AG08395 (cell line): ENCODE data around the gene LEUTX.
"Not testable (repeated sequence)": the region's sequence is repeated elsewhere in the genome, so short reads cannot be mapped to it uniquely, and the experiment has no call there.

Experiments
- DNase-seq: peaks from one replicate; pipeline ENCODE4 v3.0.0; 2012; ENCODE audit warnings: mixed read lengths, low spot score

The LEUTX gene

GRCh38 chr19:39780894-39781293 is 2.2 kb downstream of the LEUTX start:
- no peak for DNase-seq

GRCh38 chr19:39788244-39788643 is 9.6 kb downstream of the LEUTX start:
- no peak for DNase-seq

DNA sequence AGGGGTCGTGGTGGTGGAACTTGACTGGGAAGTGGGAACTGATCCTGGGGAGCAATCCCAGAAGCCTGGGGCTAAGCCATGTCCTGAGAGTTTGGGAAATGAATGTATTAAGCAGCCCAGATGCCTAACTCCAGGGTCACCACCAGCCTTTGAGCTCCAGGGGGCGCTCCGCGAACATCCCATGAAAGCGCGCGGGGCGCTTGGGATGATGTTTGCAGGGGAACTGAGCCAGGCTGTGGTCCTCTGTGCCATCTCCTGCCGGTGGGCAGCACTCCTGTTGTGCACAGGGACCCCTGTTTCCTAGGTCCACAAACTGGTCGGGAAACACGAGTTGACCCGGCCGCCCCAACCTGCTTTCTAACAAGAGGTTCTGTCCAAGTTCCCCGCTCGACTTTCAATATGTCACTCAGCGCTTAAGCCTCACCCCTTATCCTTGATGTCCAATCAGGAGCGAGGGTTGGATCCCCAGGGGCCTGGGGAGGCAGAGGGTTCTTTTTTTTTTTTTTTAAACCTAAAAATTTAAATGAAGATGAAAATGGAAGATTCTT is 14.4 kb downstream of the LEUTX start:
- peak; percentile 94 for DNase-seq

DNA sequence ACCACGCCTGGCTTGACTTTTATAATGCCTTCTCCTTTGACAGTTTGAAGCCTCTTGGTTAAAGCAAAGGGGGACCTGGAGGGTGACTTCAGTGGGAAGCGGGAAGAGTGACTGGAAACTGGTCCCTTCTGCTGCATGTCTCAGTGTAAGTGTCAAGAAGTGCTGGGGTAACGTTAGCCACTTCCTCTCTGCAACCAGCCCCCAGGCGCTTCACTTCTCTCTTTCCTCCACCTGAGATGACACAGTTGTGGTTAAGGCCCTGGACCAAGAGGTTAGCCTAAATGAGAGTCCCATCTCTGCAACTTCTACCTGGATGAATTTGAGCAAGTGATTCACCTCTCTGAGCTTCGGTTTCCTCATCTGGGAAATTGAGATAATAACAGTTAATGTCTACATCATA is 16.3 kb downstream of the LEUTX start:
- no peak for DNase-seq

DNA sequence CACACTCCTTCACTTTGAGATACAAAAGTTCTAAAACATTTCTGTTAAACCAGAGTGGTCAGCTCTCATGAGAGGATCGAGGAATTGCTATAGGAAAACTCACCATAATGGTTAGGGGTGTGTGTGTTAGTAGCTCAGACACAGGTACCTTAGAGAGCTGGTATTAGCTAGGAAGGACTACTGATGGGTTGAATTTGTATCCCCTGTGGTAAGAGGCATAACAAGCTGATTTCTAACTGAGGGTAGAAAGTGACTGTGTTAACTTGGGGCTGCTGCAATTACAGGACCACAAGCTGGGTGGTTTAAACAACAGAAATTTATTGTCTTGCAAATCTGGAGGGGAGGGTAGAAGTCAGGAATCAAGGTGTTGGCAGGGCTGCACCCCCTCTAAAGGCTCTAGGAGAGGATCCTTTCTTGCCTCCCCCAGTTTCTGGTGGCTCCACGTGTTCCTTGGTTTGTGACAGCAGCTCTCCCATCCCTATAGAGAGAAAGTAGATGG is 17.4 kb downstream of the LEUTX start:
- no peak for DNase-seq

GRCh38 chr19:39797083-39797482 is 18.4 kb downstream of the LEUTX start:
- DNase-seq: no peak

DNA sequence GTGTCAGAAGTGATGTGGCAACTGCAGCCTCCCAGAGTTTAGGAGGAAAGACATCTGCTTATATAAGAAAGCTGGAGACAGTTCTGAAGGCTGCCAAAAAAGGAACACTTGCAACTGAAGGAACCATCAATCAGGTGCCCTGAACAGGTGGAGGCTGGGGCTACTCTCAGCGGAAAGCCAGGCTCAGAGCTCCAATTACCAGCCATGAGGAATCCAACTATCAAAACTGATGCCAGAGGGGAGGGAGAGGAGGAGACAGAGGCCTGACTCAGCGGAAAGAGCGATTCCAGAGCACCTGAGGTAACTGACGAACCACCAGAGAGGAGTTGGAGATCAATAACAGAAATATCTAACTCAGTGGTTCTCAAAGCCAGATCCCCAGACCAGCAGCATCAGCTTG is 24.3 kb downstream of the LEUTX start:
- DNase-seq: no peak

DNA sequence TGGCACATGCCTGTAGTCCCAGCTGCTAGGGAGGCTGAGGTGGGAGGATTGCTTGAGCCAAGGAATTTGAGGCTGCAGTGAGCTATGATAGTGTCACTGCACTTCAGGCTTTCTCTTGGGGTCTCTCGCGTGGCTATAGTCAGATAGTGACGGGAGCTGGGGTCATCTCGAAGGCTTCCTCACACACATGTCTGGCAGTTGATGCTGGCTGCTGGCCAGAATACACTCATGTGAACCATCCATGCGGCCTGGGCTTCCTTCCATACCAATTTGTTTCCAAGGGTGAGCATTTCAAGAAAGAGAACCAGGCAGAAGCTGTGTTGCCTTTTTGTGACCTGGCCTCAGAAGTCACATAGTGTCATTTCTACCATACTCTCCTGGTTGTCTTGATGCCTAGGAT is 26.4 kb downstream of the LEUTX start:
- DNase-seq: no peak

DNA sequence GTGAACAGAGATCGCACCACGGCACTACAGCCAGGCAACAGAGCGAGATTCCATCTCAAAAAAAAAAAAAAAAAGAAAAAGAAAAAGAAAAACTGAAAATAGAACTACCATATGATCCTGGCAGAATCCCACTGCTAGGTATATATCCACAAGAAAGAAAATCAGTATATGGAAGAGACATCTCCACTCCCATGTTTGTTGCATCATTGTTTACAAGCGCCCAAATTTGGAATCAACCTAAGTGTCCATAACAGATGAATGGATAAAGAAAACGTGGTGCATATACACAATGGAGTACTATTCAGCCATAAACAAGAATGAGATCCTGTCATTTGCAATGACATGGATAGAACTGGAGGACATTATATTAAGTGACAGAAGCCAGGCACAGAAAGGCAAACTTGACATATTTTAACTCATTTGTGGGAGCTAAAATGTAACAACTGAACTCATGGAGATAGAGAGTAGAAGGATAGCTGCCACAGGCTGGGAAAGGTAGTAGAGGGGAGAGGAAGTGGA is 29.3 kb downstream of the LEUTX start:
- no peak for DNase-seq

DNA sequence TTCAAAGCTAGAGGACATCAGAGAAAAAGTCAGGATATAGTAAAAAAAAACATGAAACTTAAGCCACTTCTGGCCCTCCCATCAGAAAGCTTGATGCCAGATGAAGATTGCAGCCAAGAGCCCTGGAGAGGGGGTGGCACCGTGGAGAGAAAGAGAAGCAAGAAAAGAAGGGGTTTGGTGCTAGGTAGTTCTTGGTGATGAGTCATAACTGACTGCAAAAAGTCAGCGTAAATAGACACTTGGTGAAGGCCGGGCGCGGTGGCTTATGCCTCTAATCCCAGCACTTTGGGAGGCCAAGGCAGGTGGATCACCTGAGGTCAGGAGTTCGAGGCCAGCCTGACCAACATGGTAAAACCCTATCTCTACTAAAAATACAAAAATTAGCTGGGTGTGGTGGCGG is 30.0 kb downstream of the LEUTX start:
- not testable (repeated sequence) for DNase-seq

GRCh38 chr19:39809368-39809767 is 30.7 kb downstream of the LEUTX start:
- no peak for DNase-seq

DNA sequence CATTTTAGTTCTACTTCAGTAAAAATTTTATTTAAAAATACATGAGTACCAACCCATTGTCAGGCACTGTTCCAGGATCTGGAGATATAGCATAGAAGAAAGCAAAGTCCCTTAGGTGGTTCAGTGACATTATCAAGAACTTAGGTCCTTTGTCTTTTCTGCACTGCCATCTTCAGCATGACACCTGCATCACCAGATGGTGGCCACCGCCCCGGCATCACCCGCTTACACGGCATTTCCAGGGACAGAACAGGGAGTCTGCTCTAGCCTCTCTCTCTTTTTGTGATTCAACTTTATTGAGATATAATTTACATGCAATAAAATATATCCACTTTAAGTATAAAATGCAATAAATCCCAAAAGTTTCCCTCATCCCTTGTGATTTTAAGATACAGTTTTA is 31.8 kb downstream of the LEUTX start:
- no peak for DNase-seq

DNA sequence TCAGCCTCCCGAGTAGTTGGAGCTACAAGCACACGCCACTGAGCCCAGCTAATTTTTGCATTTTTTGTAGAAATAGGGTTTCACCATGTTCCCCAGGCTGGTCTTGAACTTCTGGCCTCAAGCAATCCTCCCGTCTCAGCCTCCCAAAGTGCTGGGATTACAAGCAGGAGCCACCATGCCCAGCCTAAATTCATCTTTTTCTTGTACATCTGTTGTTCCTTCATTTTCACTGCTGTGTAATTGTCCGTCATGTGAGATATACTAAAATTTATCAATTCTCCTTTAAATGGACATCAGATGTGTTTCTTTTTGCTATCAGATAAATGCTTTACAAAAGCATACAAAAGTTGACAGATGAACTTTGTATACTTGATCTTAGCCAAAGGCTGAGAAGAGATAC is 32.4 kb downstream of the LEUTX start:
- no peak for DNase-seq

- DNase-seq: no peak
Measured at GRCh38 chr19:39813264-39813993, 34.8 kb downstream of the LEUTX start.

GRCh38 chr19:39814111-39814510 is 35.5 kb downstream of the LEUTX start:
- DNase-seq: not testable (repeated sequence)

DNA sequence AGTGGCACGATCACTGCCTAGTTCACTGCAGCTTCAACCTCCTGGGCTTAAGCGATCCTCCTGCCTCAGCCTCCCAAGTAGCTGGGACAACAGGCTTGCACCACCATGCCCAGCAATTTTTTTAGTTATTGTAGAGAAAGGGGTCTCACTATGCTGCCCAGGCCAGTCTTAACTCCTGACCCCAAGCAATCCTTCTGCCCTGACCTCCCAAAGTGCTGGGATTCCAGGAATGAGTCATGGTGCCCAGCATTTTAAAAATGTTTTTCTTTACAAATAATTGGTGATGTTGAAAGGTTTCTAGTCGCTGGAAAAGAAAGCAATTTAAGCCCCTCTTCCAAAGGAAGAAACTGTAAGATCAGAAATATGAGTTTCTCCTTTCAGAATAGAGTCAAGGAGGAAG is 35.9 kb downstream of the LEUTX start:
- DNase-seq: no peak

GRCh38 chr19:39816287-39817048 is 37.8 kb downstream of the LEUTX start:
- no peak for DNase-seq

DNA sequence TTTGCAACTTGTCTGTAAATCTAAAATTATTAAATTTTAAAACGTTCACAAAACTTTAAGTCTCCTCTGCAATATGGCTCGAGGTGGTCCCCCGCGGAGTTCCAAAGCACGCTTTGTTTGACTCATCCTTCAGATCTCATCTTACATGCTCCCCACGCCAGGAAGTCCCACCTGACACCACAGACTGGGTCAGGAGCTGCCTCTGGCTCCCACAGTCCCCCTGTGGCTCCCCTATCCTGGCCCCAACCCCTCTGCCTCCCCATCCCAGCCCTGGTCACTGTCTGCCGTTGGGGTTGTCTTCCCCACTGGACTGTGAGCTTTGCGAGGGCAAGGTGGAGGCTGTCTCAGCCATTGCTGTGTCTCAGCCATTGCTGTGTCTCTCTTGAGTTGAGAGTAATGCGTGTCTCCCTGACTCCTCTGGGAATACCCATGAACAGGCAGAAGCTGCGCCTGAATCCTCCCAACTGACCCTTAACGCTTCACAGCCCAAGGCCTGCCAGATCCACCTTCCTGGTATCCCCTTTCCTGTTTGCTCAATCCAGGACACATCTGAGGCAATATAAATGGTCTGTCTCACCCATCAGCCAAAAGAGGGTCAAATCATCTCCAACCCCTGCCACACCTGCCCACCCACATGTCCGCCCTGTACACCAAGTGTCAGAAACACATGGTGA is 39.4 kb downstream of the LEUTX start:
- DNase-seq: no peak

GRCh38 chr19:39818626-39819097 is 40.0 kb downstream of the LEUTX start:
- DNase-seq: no peak

DNA sequence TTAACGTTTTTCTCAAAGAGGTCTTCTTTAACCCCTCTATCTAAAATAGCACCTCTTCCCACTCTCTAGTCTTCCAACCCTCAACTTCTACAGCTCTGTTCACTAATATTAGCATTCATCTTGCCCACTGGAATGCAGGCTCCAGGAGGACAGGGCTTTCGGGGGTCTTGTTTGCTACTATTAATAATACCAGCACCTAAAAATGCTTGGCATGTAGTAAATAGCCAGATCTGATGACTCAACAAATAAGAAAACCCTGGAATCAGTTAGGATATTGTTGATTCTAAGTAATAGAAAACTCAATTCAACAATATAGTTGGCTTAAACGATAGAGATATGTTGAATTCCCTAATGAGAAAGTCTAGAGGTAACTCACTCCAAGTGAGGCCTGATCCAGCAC is 41.1 kb downstream of the LEUTX start:
- no peak for DNase-seq

DNA sequence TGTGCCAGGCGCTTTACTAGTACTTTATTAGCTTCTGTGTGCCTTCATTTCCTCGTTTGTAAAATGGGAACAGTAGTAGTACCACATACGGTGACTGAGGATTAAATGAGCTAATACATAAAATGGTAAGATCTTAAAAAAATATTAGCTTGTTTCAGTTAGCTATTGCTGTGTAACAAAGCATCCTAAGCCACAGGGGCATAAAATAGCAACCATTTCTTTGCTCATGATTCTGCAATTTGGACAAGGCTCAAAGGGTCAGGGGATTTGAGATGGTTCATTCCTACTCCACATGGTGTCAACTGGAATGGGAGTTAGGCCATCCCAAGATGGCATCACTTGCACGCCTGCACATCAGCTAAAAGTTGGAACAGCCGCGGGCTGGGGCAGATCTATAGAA is 42.0 kb downstream of the LEUTX start:
- DNase-seq: no peak

DNA sequence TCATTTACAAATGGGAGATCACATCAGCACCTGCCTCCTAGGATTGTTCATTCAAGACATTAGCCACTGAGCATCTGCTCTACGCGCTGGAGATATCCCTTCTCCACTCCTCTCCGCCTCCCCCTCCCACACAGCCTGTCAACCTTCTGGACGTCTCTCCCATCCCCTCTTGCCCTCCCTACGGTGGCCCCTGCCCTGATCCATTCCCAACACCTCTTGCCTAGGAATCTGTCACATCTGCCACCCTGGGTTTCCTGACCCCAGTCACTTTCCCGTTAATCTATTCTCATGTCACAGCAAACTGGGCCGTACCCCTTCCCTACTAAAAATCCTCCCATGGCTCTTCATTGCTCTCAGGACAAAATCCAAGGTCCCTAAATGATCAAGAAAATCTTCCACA is 45.0 kb downstream of the LEUTX start:
- DNase-seq: no peak
